ENCODE measurements around the gene GRK2.
"Not testable (repeated sequence)": the region's sequence is repeated elsewhere in the genome, so short reads cannot be mapped to it uniquely, and the experiment has no call there.

The GRK2 gene

DNA sequence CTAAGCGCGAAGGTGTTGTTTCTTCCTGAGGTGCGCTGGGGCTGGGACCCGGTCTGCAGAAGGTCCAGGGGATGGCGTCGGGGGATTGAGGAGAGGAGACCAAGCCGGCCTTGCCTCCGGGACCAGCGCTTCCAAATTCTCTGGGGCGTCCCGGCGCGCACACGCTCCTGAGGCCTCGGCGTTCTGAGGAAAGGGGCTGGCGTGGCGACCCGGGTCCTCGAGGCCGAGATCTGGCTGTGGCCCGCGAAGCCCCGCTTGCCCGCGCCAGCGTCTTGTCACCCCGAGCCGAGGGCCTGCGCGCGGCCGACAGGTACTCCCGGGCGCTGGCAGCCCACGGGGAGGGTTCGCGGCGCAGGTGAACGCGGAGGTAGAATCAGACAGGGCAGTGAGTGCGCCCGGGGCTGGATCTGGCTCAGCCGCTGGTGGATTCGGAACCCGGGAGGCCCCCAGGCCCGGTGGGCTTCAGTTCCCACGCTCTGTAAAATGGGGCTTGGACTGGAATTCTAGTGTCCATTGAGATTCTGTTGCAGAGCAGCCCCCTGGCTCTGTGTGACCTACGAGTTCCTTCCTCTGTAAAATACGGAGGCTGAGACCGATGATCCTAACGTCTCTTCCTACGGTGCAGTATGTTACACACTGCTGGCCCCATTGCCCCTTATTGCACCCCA is 51.7 kb downstream of the GRK2 start:
- Histone ChIP-seq H3K27ac (peak overlapping the region; percentile 89), H3K36me3 (no peaks in the 10 kb centered on the region), H3K4me3 (ENCODE audit: low read depth in 1 of 2, low read length in 1 of 2) (peak overlapping the region; percentile 82 to 85), H3K9me3 (no peaks in the 10 kb centered on the region), H3K27me3 (peaks cover 4% of the 10 kb centered on the region), H3K4me1 (ENCODE audit: control insufficient read depth in 1 of 2, insufficient read depth in 1 of 2, low read depth in 1 of 2, low read length in 1 of 2) (peaks cover 36 to 39% of the 10 kb centered on the region in 2 experiments)
- TF ChIP-seq, protein P1, sequence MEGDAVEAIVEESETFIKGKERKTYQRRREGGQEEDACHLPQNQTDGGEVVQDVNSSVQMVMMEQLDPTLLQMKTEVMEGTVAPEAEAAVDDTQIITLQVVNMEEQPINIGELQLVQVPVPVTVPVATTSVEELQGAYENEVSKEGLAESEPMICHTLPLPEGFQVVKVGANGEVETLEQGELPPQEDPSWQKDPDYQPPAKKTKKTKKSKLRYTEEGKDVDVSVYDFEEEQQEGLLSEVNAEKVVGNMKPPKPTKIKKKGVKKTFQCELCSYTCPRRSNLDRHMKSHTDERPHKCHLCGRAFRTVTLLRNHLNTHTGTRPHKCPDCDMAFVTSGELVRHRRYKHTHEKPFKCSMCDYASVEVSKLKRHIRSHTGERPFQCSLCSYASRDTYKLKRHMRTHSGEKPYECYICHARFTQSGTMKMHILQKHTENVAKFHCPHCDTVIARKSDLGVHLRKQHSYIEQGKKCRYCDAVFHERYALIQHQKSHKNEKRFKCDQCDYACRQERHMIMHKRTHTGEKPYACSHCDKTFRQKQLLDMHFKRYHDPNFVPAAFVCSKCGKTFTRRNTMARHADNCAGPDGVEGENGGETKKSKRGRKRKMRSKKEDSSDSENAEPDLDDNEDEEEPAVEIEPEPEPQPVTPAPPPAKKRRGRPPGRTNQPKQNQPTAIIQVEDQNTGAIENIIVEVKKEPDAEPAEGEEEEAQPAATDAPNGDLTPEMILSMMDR (IDR thresholded peaks at IDR 0.05), result no peak

DNA sequence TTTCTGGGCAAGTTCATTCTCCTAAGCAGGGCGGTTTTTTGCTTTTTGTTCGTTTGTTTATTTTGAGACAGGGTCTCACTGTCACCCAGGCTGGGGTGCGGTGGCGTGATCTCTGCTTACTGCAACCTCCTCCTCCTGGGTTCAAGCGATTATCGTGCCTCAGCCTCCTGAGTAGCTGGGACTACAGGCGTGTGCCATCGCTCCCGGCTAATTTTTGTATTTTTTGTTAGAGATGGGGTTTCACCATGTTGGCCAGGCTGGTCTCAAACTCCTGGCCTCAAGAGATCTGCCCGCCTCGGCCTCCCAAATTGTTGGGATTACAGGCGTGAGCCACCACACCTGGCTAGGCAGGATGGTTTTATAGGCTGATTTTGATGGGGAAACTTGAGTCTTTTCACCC is 52.6 kb downstream of the GRK2 start:
- not testable (repeated sequence) for H3K9me3 ChIP-seq; H3K27me3 ChIP-seq; H3K4me3 ChIP-seq (ENCODE audit: low read depth in 1 of 2, low read length in 1 of 2); H3K36me3 ChIP-seq; H3K27ac ChIP-seq
- H3K4me1 ChIP-seq (ENCODE audit: control insufficient read depth in 1 of 2, insufficient read depth in 1 of 2, low read depth in 1 of 2, low read length in 1 of 2), result peaks cover 27 to 31% of the 10 kb centered on the region in 2 experiments

DNA sequence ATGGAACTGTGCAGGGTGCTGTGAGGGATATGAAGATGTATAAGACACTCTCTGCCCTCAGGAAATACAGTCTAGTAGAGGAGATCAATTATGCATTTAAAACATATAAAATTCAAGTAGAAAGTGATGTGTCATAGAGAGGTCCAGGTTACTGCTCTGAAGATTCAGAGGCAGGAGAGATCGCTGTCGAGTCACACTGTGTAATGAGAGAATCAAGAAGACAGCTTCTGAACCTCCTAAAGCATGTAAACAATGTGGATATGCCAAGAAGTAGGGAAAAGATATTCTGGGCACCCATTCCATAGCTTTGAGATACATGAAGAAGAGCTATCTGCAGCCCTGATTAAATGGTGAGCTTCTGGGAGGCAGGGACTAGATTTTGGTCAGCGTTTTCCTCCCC is 53.7 kb downstream of the GRK2 start:
- peaks cover 4% of the 10 kb centered on the region for H3K27me3 ChIP-seq
- H3K36me3 ChIP-seq, result no peaks in the 10 kb centered on the region
- no peak overlapping the region for H3K27ac ChIP-seq
- no peak overlapping the region for H3K4me3 ChIP-seq (ENCODE audit: low read depth in 1 of 2, low read length in 1 of 2)
- H3K9me3 ChIP-seq, result no peaks in the 10 kb centered on the region
- H3K4me1 ChIP-seq (ENCODE audit: control insufficient read depth in 1 of 2, insufficient read depth in 1 of 2, low read depth in 1 of 2, low read length in 1 of 2), result peaks cover 18 to 22% of the 10 kb centered on the region in 2 experiments
- TF ChIP-seq, protein P1 (IDR thresholded peaks at IDR 0.05), result no peak

DNA sequence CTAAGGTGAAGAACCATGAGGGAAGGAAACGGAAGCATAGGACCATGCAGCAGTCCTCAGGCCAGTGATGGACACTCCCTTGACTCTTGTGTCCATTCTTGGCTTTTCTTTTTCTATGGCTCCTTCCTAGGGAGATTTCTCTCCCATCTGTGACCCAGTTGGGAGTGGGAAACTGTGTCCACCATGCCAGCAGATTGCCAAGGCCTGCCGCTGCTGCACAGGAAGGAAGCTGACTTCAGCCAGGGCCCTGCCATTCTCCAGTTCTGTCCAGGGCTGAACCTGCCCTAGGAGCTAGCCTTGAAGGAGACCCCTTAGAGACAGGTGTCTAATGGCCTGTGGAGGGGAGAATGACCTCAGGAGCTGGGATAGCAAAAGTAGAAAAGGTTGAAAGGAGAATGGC is 54.4 kb downstream of the GRK2 start:
- peaks cover 16 to 17% of the 10 kb centered on the region in 2 experiments for H3K4me1 ChIP-seq (ENCODE audit: control insufficient read depth in 1 of 2, insufficient read depth in 1 of 2, low read depth in 1 of 2, low read length in 1 of 2)
- no peaks in the 10 kb centered on the region for H3K9me3 ChIP-seq
- H3K27me3 ChIP-seq, result peaks cover 4% of the 10 kb centered on the region
- TF ChIP-seq, protein P1 (IDR thresholded peaks at IDR 0.05), result no peak
- H3K4me3 ChIP-seq (ENCODE audit: low read depth in 1 of 2, low read length in 1 of 2), result no peak overlapping the region
- H3K36me3 ChIP-seq, result no peaks in the 10 kb centered on the region
- no peak overlapping the region for H3K27ac ChIP-seq

DNA sequence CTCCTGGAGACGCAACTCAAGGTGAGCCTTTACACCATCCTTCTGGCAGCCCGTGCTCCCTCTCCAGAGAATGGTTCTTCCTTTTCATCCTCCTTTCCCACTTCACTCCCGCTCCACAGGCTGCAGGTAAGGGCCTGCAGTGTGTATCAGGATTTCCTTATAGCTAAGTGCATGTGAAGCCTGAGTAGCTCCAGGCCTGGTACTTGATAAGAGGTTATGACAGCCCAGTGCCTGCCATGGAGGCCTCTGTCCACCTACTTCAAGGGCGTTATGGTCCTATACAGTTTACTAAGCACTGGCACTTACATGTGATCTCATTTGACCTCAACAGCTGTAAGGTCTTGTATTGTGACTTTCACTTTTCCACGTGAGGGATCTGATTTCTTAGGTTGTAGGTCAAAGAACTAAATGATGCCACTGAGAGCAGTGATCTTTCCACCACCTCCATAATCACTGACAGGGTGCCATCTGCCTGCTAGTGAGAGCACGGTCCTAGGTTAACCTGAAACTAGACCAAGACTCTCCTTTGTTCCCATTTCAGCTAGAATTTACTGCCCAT is 55.1 kb downstream of the GRK2 start:
- Histone ChIP-seq H3K27me3 (peaks cover 4% of the 10 kb centered on the region), H3K9me3 (no peaks in the 10 kb centered on the region), H3K4me1 (ENCODE audit: control insufficient read depth in 1 of 2, insufficient read depth in 1 of 2, low read depth in 1 of 2, low read length in 1 of 2) (peaks cover 14 to 15% of the 10 kb centered on the region in 2 experiments), H3K4me3 (ENCODE audit: low read depth in 1 of 2, low read length in 1 of 2) (no peak overlapping the region), H3K36me3 (no peaks in the 10 kb centered on the region), H3K27ac (no peak overlapping the region)
- TF ChIP-seq, protein P1 (IDR thresholded peaks at IDR 0.05), result no peak

DNA sequence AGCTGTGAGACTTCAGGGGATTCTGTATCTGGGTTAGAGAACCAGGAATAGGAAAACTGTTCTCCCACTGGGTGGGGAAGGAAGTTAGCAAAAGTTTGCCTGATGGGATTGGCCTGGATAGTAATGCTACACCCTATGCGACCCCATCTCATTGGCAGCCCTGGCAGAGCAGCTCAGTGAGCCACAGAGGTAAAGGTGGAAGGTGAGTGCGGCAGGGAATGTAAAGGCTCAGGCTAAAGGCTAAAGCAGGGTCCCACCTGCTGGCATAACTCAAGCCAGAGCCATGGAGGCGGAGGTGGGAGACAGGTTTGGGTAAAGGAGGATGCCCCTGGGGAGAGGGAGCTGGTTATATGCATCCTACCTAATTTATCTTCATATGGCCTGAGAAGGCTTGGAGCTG is 55.8 kb downstream of the GRK2 start:
- Histone ChIP-seq H3K36me3 (no peaks in the 10 kb centered on the region), H3K9me3 (no peaks in the 10 kb centered on the region), H3K27ac (no peak overlapping the region), H3K4me1 (ENCODE audit: control insufficient read depth in 1 of 2, insufficient read depth in 1 of 2, low read depth in 1 of 2, low read length in 1 of 2) (peaks cover 8% of the 10 kb centered on the region in 2 experiments), H3K4me3 (ENCODE audit: low read depth in 1 of 2, low read length in 1 of 2) (no peak overlapping the region), H3K27me3 (peaks cover 4% of the 10 kb centered on the region)
- TF ChIP-seq, protein P1 (IDR thresholded peaks at IDR 0.05), result no peak
